ENCODE data around the gene ARRB2. TPM values are rescaled to one million over a fixed set of nuclear protein-coding genes. Genes with fewer than 3 reads are reported as not detected.

ARRB2 gene
- polyA plus RNA-seq, 1 donor (not counting 4 experiments of a cell fraction or from before 2014, with no cell fraction given): 11.5 TPM

DNA sequence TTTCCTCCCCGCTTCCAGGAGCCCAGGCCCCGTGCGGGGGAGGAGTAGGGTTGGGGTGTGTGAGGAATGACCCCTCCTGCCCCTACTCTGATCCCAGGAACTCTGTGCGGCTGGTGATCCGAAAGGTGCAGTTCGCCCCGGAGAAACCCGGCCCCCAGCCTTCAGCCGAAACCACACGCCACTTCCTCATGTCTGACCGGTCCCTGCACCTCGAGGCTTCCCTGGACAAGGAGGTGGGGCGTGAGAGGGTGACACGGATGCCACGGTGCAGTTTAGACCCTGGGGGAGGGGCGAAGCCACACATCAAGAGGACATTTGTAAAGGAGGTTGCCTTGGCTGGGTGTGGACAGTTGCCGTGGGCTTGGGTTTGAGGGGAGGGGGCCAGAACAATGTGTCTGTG is 7.4 kb downstream of the ARRB2 start:
- TF ChIP-seq EZH2 (IDR thresholded peaks at IDR 0.05; ENCODE audit: low read length) (no peak), CTCF (optimal IDR thresholded peaks at IDR 0.05 in 1 of 3, IDR thresholded peaks at IDR 0.05 in 1 of 3, conservative IDR thresholded peaks at IDR 0.05 in 1 of 3; ENCODE audit: extremely low read depth in 1 of 3, insufficient read depth in 2 of 3, low read length in 3 of 3) (no peak)

DNA sequence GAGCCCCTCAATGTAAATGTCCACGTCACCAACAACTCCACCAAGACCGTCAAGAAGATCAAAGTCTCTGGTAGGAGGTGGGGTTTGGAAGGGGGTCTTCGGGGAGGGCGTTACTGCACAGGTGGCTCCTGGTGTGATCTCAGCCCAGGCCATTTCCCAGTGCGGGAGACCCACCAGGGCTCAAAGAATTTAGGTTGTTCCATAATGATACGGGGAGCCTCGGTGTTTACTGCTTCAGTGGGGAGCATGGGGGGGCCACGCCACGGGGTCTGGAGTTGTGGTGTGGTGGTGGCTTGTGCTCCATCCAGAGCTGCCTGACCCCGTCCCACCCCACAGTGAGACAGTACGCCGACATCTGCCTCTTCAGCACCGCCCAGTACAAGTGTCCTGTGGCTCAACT is 7.8 kb downstream of the ARRB2 start:
- DNase-seq (ENCODE audit: low read depth, low spot score): no peak
- Histone ChIP-seq H3K27me3 (ENCODE audit: control insufficient read depth, extremely low read depth, insufficient read depth, low read length) (no peaks in the 10 kb centered on the region), H3K9me1 (ENCODE audit: control insufficient read depth, extremely low read depth, insufficient read depth, low read length) (no peaks in the 10 kb centered on the region), H3K4me3 (ENCODE audit: control insufficient read depth in 2 of 3, extremely low read depth in 1 of 3, insufficient read depth in 2 of 3, low read depth in 1 of 3, low read length in 3 of 3) (no peak overlapping the region), H3K4me1 (ENCODE audit: control insufficient read depth, extremely low read depth, insufficient read depth, low read length) (no peaks in the 10 kb centered on the region), H4K20me1 (ENCODE audit: control insufficient read depth, extremely low read depth, insufficient read depth, low read length) (no peaks in the 10 kb centered on the region), H3K9ac (ENCODE audit: control insufficient read depth, extremely low read depth, insufficient read depth, low read length) (no peak overlapping the region), H3K36me3 (ENCODE audit: control insufficient read depth in 2 of 2, extremely low read depth in 1 of 2, insufficient read depth in 2 of 2, low read length in 2 of 2) (no peaks in the 10 kb centered on the region), H3K27ac (ENCODE audit: control insufficient read depth, insufficient read depth, low read length) (no peak overlapping the region), H2AFZ (ENCODE audit: control insufficient read depth, low read length) (no peak overlapping the region), H3K9me3 (ENCODE audit: control insufficient read depth, low read depth, low read length) (no peaks in the 10 kb centered on the region), H3K4me2 (ENCODE audit: control insufficient read depth, extremely low read depth, insufficient read depth, low read depth, low read length) (no peak overlapping the region), H3K79me2 (ENCODE audit: control insufficient read depth, insufficient read depth, low read length) (no peaks in the 10 kb centered on the region)
- dilution Hi-C loops (cut with MboI; ENCODE audit: extremely low pct_ligation_motif_present, low sequenced_read_pairs): no loop called here
- no peak for FAIRE-seq
- TF ChIP-seq CTCF (optimal IDR thresholded peaks at IDR 0.05 in 1 of 3, IDR thresholded peaks at IDR 0.05 in 1 of 3, conservative IDR thresholded peaks at IDR 0.05 in 1 of 3; ENCODE audit: extremely low read depth in 1 of 3, insufficient read depth in 2 of 3, low read length in 3 of 3) (no peak), EZH2 (IDR thresholded peaks at IDR 0.05; ENCODE audit: low read length) (no peak)

More for the DNA sequence above, 7.4 kb downstream of the ARRB2 start:
- Histone ChIP-seq H3K79me2 (ENCODE audit: control insufficient read depth, insufficient read depth, low read length) (no peaks in the 10 kb centered on the region), H2AFZ (ENCODE audit: control insufficient read depth, low read length) (no peak overlapping the region), H3K4me2 (ENCODE audit: control insufficient read depth, extremely low read depth, insufficient read depth, low read depth, low read length) (no peak overlapping the region), H3K9me3 (ENCODE audit: control insufficient read depth, low read depth, low read length) (no peaks in the 10 kb centered on the region), H3K9me1 (ENCODE audit: control insufficient read depth, extremely low read depth, insufficient read depth, low read length) (no peaks in the 10 kb centered on the region), H3K9ac (ENCODE audit: control insufficient read depth, extremely low read depth, insufficient read depth, low read length) (no peak overlapping the region), H3K36me3 (ENCODE audit: control insufficient read depth in 2 of 2, extremely low read depth in 1 of 2, insufficient read depth in 2 of 2, low read length in 2 of 2) (no peaks in the 10 kb centered on the region), H4K20me1 (ENCODE audit: control insufficient read depth, extremely low read depth, insufficient read depth, low read length) (no peaks in the 10 kb centered on the region), H3K27ac (ENCODE audit: control insufficient read depth, insufficient read depth, low read length) (no peak overlapping the region), H3K4me3 (ENCODE audit: control insufficient read depth in 2 of 3, extremely low read depth in 1 of 3, insufficient read depth in 2 of 3, low read depth in 1 of 3, low read length in 3 of 3) (no peak overlapping the region), H3K27me3 (ENCODE audit: control insufficient read depth, extremely low read depth, insufficient read depth, low read length) (no peaks in the 10 kb centered on the region), H3K4me1 (ENCODE audit: control insufficient read depth, extremely low read depth, insufficient read depth, low read length) (no peaks in the 10 kb centered on the region)
- dilution Hi-C loops (cut with MboI; ENCODE audit: extremely low pct_ligation_motif_present, low sequenced_read_pairs): no loop called here
- DNase-seq (ENCODE audit: low read depth, low spot score) (no peak), FAIRE-seq (no peak)
